Psoas muscle (tissue), 8 donors: Measurements from ENCODE around the gene SLC25A29. TPM values are rescaled to one million over a fixed set of nuclear protein-coding genes. Genes with fewer than 3 reads are reported as not detected.
A peak's percentile ranks its signal among the peaks of the same experiment; 100 is the strongest.

Experiments used
- ATAC-seq, 4 donors: fragments of 200-7000 bp; cut with Tn5 transposase; one replicate each; pipeline ENCODE4 v1.9.1; 2020; ENCODE audit warnings: moderate library complexity in 3 of 4, mild to moderate bottlenecking in 2 of 4
- DNase-seq, 2 donors: peaks; one replicate each; pipeline ENCODE4 v3.0.0-alpha.2; 2020
- H3K27ac ChIP-seq: fragments of 200-600 bp; one replicate; pipeline ENCODE4 v1.8.0; 2022
- H3K27me3 ChIP-seq, 3 donors: fragments of 200-600 bp in 1 of 3; one replicate each; pipeline versions ENCODE4 v1.6.1 to v1.8.0; 2013 to 2022; ENCODE audit warnings: low read length in 2 of 3, mild to moderate bottlenecking in 2 of 3, moderate library complexity in 1 of 3; ENCODE audit not compliant: insufficient read depth in 3 of 3
- H3K36me3 ChIP-seq, 2 donors: fragments of 200-600 bp in 1 of 2; one replicate each; pipeline versions ENCODE4 v1.6.1 to v1.8.0; 2013 to 2022; ENCODE audit warnings: low read depth in 1 of 2, mild to moderate bottlenecking in 1 of 2, moderate library complexity in 1 of 2; ENCODE audit not compliant: insufficient read depth in 1 of 2
- H3K4me1 ChIP-seq: fragments of 200-600 bp; one replicate; pipeline ENCODE4 v1.8.0; 2022
- H3K4me3 ChIP-seq: fragments of 200-600 bp; one replicate; pipeline ENCODE4 v1.8.0; 2022; ENCODE audit warnings: mild to moderate bottlenecking
- H3K9me3 ChIP-seq: fragments of 200-600 bp; one replicate; pipeline ENCODE4 v1.8.0; 2022
- CTCF ChIP-seq: fragments of 200-600 bp; IDR thresholded peaks from one replicate; pipeline ENCODE4 v1.8.0; 2022; ENCODE audit warnings: antibody characterized with exemption
- WGBS, 3 donors: extraction: QIAGEN DNeasy Blood & Tissue Kit; methylation state at CpG; one replicate each; pipeline versions ENCODE4 v1.1.6 to v1.1.7; 2013; 5-methylcytosine and 5-hydroxymethylcytosine counted together
- intact Hi-C, 2 donors: fragments of 100-400 bp; cut with DNase I; formaldehyde crosslinking; loops; one replicate each; pipeline versions ENCODE4 v1.11.0 to v1.14.2; 2022
- polyA plus RNA-seq, 3 donors: library from polyadenylated mRNA; stranded (reverse); fragments of 200-250 nt; gene quantifications; one replicate each; pipeline ENCODE4 v1.2.3, GENCODE V29; 2013
- total RNA-seq, 4 donors: library from RNA; stranded (reverse); fragmentation: NEBNext Ultra II Directional in 2 of 4; extraction: Animal tissue kit (Norgen Biotek cat#: 25700) in 2 of 4; gene quantifications; one replicate each; pipeline versions ENCODE4 v1.2.1 to v1.2.4, GENCODE V29; 2021 to 2023
- donor health status: healthy with polysubstance abuse.
- donor health status: DM: no; HTN: no; CAD: no; lungs with moderate emphysema.
- donor health status: Bipolar disorder and iron deficiency.
- donor health status: healthy.
- donor health status: DM: yes; HTN: yes; CAD: no.
- donor health status: DM: no; HTN: no; CAD: no.
- donor health status: DM: no; HTN: no; CAD: no.
- donor health status: DM: yes; HTN: yes; CAD: no.

Gene SLC25A29
- total and polyA plus RNA-seq, 7 donors, result 4.5 to 14.8 (median 6.7) TPM

- peak overlapping the region; percentile 100 for H3K27ac ChIP-seq
- DNase-seq (no peak), ATAC-seq (no peak)
- H3K9me3 ChIP-seq, result no peaks in the 10 kb centered on the region
- H3K27me3 ChIP-seq, result no peaks in the 10 kb centered on the region
- intact Hi-C loops, result loop anchor here (2.0 to 5.0 kb wide), 4 partner anchors 41 to 136 kb away; partner anchors contain the start of genes WDR25 (in 2 of the 2) and SLC25A29 (in 1 of the 2)
- TF ChIP-seq CTCF, result no peak
- H3K4me1 ChIP-seq, result peaks cover 64% of the 10 kb centered on the region
- WGBS, 3 donors, result 41 to 50% (median 48%) methylated on average over 3 of the region's 3 CpGs
- H3K4me3 ChIP-seq, result peak overlapping the region; percentile 99
- no peaks in the 10 kb centered on the region for H3K36me3 ChIP-seq
These were observed 65.0 kb downstream of the SLC25A29 start for GRCh38 chr14:100241279-100241678.

Other genes starting within 250 kb of the SLC25A29 start
- gene EVL, start 241.0 kb downstream of the SLC25A29 start, total RNA-seq, result 10 to 100 TPM; 14.9 to 30.4 (median 25.0) TPM
- gene EVL, start 241.0 kb downstream of the SLC25A29 start, polyA plus RNA-seq, result 10 to 100 TPM in 2 of 3 donors, 1 to 10 TPM in 1; 9.6 to 17.1 (median 10.6) TPM
- under 1 TPM in 1 of 4 donors, not detected in 3; 0.11 TPM for gene DEGS2, start 146.8 kb downstream of the SLC25A29 start, total RNA-seq
- under 1 TPM; 0.04 to 0.39 (median 0.38) TPM for gene DEGS2, start 146.8 kb downstream of the SLC25A29 start, polyA plus RNA-seq
- 10 to 100 TPM; 44.6 to 58.4 (median 53.3) TPM for gene YY1, start 67.3 kb downstream of the SLC25A29 start, total RNA-seq
- 10 to 100 TPM; 23.8 to 44.3 (median 34.7) TPM for gene YY1, start 67.3 kb downstream of the SLC25A29 start, polyA plus RNA-seq
- gene SLC25A47, start 16.9 kb upstream of the SLC25A29 start, total RNA-seq, result under 1 TPM in 1 of 4 donors, not detected in 3; 0.12 TPM
- gene SLC25A47, start 16.9 kb upstream of the SLC25A29 start, polyA plus RNA-seq, result under 1 TPM in 1 of 3 donors, not detected in 2; 0.03 TPM
- 1 to 10 TPM; 6.0 to 9.3 (median 7.3) TPM for gene WDR25, start 70.0 kb upstream of the SLC25A29 start, total RNA-seq
- 10 to 100 TPM in 1 of 3 donors, 1 to 10 TPM in 2; 6.7 to 11.7 (median 9.3) TPM for gene WDR25, start 70.0 kb upstream of the SLC25A29 start, polyA plus RNA-seq